ENCODE results near the gene DPP10.

The DPP10 gene

GRCh38 chr2:114457956-114458355, 15.5 kb downstream of the DPP10 start:
- no peak overlapping the region for H3K27ac ChIP-seq
- H3K27me3 ChIP-seq, result no peaks in the 10 kb centered on the region
- H3K4me3 ChIP-seq (ENCODE audit: low read depth in 1 of 2, low read length in 1 of 2), result no peak overlapping the region
- no peaks in the 10 kb centered on the region for H3K36me3 ChIP-seq
- TF ChIP-seq CTCF (IDR thresholded peaks at IDR 0.05), result no peak
- no peaks in the 10 kb centered on the region for H3K4me1 ChIP-seq (ENCODE audit: control insufficient read depth in 1 of 2, insufficient read depth in 1 of 2, low read depth in 1 of 2, low read length in 1 of 2)
- H3K9me3 ChIP-seq, result no peaks in the 10 kb centered on the region

GRCh38 chr2:114461116-114461515, 18.7 kb downstream of the DPP10 start:
- Histone ChIP-seq H3K27me3 (no peaks in the 10 kb centered on the region), H3K4me1 (ENCODE audit: control insufficient read depth in 1 of 2, insufficient read depth in 1 of 2, low read depth in 1 of 2, low read length in 1 of 2) (no peaks in the 10 kb centered on the region), H3K9me3 (no peaks in the 10 kb centered on the region), H3K4me3 (ENCODE audit: low read depth in 1 of 2, low read length in 1 of 2) (no peak overlapping the region), H3K27ac (no peak overlapping the region), H3K36me3 (no peaks in the 10 kb centered on the region)
- no peak for TF ChIP-seq CTCF (IDR thresholded peaks at IDR 0.05)

GRCh38 chr2:114464961-114465706, 22.7 kb downstream of the DPP10 start:
- Histone ChIP-seq H3K27me3 (no peaks in the 10 kb centered on the region), H3K27ac (no peak overlapping the region), H3K9me3 (no peaks in the 10 kb centered on the region), H3K4me1 (ENCODE audit: control insufficient read depth in 1 of 2, insufficient read depth in 1 of 2, low read depth in 1 of 2, low read length in 1 of 2) (no peaks in the 10 kb centered on the region), H3K4me3 (ENCODE audit: low read depth in 1 of 2, low read length in 1 of 2) (no peak overlapping the region), H3K36me3 (no peaks in the 10 kb centered on the region)
- no peak for TF ChIP-seq CTCF (IDR thresholded peaks at IDR 0.05)

- Histone ChIP-seq H3K27ac (no peak overlapping the region), H3K4me1 (ENCODE audit: control insufficient read depth in 1 of 2, insufficient read depth in 1 of 2, low read depth in 1 of 2, low read length in 1 of 2) (no peaks in the 10 kb centered on the region), H3K27me3 (no peaks in the 10 kb centered on the region), H3K9me3 (no peaks in the 10 kb centered on the region), H3K4me3 (ENCODE audit: low read depth in 1 of 2, low read length in 1 of 2) (no peak overlapping the region), H3K36me3 (no peaks in the 10 kb centered on the region)
- TF ChIP-seq CTCF (IDR thresholded peaks at IDR 0.05), result no peak
Observed at GRCh38 chr2:114468343-114468742, 25.9 kb downstream of the DPP10 start.

- Histone ChIP-seq H3K4me3 (ENCODE audit: low read depth in 1 of 2, low read length in 1 of 2) (no peak overlapping the region), H3K27ac (no peak overlapping the region), H3K9me3 (no peaks in the 10 kb centered on the region), H3K27me3 (no peaks in the 10 kb centered on the region), H3K4me1 (ENCODE audit: control insufficient read depth in 1 of 2, insufficient read depth in 1 of 2, low read depth in 1 of 2, low read length in 1 of 2) (no peaks in the 10 kb centered on the region), H3K36me3 (no peaks in the 10 kb centered on the region)
- TF ChIP-seq CTCF (IDR thresholded peaks at IDR 0.05), result no peak
Observed at GRCh38 chr2:114472246-114472645, 29.8 kb downstream of the DPP10 start.

All from neutrophil (primary cell).